Measurements from ENCODE around the gene FYCO1.
A peak's percentile ranks its signal among the peaks of the same experiment; 100 is the strongest.

- TF ChIP-seq CTCF (IDR thresholded peaks at IDR 0.05), result no peak
- TF ChIP-seq POLR2A (IDR thresholded peaks at IDR 0.05), result peak in 1 of 2 donors; percentile 44
These were observed 22.9 kb downstream of the FYCO1 start for GRCh38 chr3:45972534-45973402.

Data from thyroid gland (tissue), 4 donors.